Erythroblast (primary cell): ENCODE results near the gene ZBTB34.

Experiments used
- GATA1 ChIP-seq: IDR thresholded peaks from 2 replicates; pipeline ENCODE4 v1.6.1; 2011; ENCODE audit warnings: low read depth, mild to moderate bottlenecking, control low read depth, low read length, moderate library complexity
- POLR2A ChIP-seq: IDR thresholded peaks from 2 replicates; pipeline ENCODE4 v1.6.1; 2011; ENCODE audit warnings: mild to moderate bottlenecking, low read length

- no peak for TF ChIP-seq POLR2A
- TF ChIP-seq GATA1: no peak
Measured at GRCh38 chr9:126916909-126917308, 56.5 kb downstream of the ZBTB34 start.
